Progenitor cell of endocrine pancreas (in vitro differentiated cells): ENCODE measurements around the gene PFKP. TPM values are rescaled to one million over a fixed set of nuclear protein-coding genes. Genes with fewer than 3 reads are reported as not detected.

ENCODE experiments used
- DNase-seq: peaks from one replicate; pipeline ENCODE4 v3.0.0; 2021; ENCODE audit warnings: low spot score; ENCODE audit not compliant: unreplicated experiment
- H3K27ac Mint-ChIP-seq: 2 replicates; pipeline ENCODE4 v1.8.0; 2021; ENCODE audit warnings: mild to moderate bottlenecking, moderate library complexity, mixed read lengths
- H3K27me3 Mint-ChIP-seq: 2 replicates; pipeline ENCODE4 v1.8.0; 2021; ENCODE audit warnings: mixed read lengths
- H3K36me3 Mint-ChIP-seq: 2 replicates; pipeline ENCODE4 v1.8.0; 2022; ENCODE audit warnings: mixed read lengths; ENCODE audit not compliant: insufficient read depth
- H3K4me1 Mint-ChIP-seq: 2 replicates; pipeline ENCODE4 v1.8.0; 2021; ENCODE audit warnings: low read depth, mixed read lengths
- H3K4me3 Mint-ChIP-seq: 2 replicates; pipeline ENCODE4 v1.8.0; 2021; ENCODE audit warnings: low read depth, mild to moderate bottlenecking, moderate library complexity, mixed read lengths
- H3K9me3 Mint-ChIP-seq: 2 replicates; pipeline ENCODE4 v1.8.0; 2021; ENCODE audit warnings: low read depth, mixed read lengths
- total RNA-seq: library from RNA; stranded (reverse); gene quantifications from 2 replicates; pipeline ENCODE4 v1.2.1, GENCODE V29; 2021
- TF ChIP-seq, protein P1 (sequence below): fragments of 200-600 bp; sonication (generic); IDR thresholded peaks from one replicate; pipeline ENCODE4 v1.5.0; 2021; ENCODE audit warnings: antibody characterized with exemption, mild to moderate bottlenecking; ENCODE audit not compliant: unreplicated experiment

The PFKP gene
- total RNA-seq, 1 donor from 2014 or later = 4.8 TPM

GRCh38 chr10:3136336-3136735 lies 69.0 kb downstream of the PFKP start:
- Mint-ChIP-seq H3K4me1 (no peaks in the 10 kb centered on the region), H3K9me3 (no peaks in the 10 kb centered on the region), H3K36me3 (peaks cover 30% of the 10 kb centered on the region), H3K27ac (no peak overlapping the region), H3K4me3 (no peak overlapping the region), H3K27me3 (no peaks in the 10 kb centered on the region)
- DNase-seq = no peak
- TF ChIP-seq, protein P1, sequence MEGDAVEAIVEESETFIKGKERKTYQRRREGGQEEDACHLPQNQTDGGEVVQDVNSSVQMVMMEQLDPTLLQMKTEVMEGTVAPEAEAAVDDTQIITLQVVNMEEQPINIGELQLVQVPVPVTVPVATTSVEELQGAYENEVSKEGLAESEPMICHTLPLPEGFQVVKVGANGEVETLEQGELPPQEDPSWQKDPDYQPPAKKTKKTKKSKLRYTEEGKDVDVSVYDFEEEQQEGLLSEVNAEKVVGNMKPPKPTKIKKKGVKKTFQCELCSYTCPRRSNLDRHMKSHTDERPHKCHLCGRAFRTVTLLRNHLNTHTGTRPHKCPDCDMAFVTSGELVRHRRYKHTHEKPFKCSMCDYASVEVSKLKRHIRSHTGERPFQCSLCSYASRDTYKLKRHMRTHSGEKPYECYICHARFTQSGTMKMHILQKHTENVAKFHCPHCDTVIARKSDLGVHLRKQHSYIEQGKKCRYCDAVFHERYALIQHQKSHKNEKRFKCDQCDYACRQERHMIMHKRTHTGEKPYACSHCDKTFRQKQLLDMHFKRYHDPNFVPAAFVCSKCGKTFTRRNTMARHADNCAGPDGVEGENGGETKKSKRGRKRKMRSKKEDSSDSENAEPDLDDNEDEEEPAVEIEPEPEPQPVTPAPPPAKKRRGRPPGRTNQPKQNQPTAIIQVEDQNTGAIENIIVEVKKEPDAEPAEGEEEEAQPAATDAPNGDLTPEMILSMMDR = no peak

GRCh38 chr10:3136763-3137611 lies 69.6 kb downstream of the PFKP start:
- no peak overlapping the region for H3K4me3 Mint-ChIP-seq
- TF ChIP-seq, protein P1 = no peak
- no peaks in the 10 kb centered on the region for H3K27me3 Mint-ChIP-seq
- H3K9me3 Mint-ChIP-seq = no peaks in the 10 kb centered on the region
- DNase-seq = no peak
- H3K4me1 Mint-ChIP-seq = no peaks in the 10 kb centered on the region
- H3K36me3 Mint-ChIP-seq = peaks cover 32% of the 10 kb centered on the region
- H3K27ac Mint-ChIP-seq = no peak overlapping the region

GRCh38 chr10:3137958-3138726 lies 70.8 kb downstream of the PFKP start:
- H3K27me3 Mint-ChIP-seq = no peaks in the 10 kb centered on the region
- H3K36me3 Mint-ChIP-seq = peaks cover 33% of the 10 kb centered on the region
- H3K4me3 Mint-ChIP-seq = no peak overlapping the region
- TF ChIP-seq, protein P1 = no peak
- DNase-seq = no peak
- no peaks in the 10 kb centered on the region for H3K9me3 Mint-ChIP-seq
- H3K4me1 Mint-ChIP-seq = no peaks in the 10 kb centered on the region
- no peak overlapping the region for H3K27ac Mint-ChIP-seq

- Mint-ChIP-seq H3K27ac (no peak overlapping the region), H3K4me1 (no peaks in the 10 kb centered on the region), H3K27me3 (no peaks in the 10 kb centered on the region), H3K9me3 (no peaks in the 10 kb centered on the region), H3K4me3 (no peak overlapping the region), H3K36me3 (peaks cover 36% of the 10 kb centered on the region)
- DNase-seq = no peak
- TF ChIP-seq, protein P1 = no peak
Observed at GRCh38 chr10:3139216-3139910, 72.0 kb downstream of the PFKP start.

DNA sequence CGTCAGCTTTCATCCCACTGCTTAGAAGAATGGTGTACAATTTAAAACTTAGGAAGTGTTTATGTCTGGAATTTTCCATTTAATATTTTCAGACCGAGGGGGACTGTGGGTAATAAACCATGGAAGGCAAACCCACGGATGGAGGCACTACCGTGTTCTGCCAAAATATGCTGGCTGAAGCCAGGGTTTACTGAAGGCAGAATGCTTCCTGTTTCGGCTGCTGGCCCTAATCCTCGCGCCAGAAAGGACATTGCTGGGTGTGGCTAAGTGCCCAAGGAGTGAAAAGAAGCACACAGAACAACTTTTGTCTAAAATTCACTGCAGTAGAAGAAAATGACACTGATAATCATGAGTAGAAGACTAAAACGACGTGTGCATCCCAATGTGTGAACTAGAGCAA lies 72.9 kb downstream of the PFKP start:
- H3K36me3 Mint-ChIP-seq = peaks cover 30% of the 10 kb centered on the region
- no peaks in the 10 kb centered on the region for H3K4me1 Mint-ChIP-seq
- no peak overlapping the region for H3K4me3 Mint-ChIP-seq
- H3K27ac Mint-ChIP-seq = no peak overlapping the region
- H3K27me3 Mint-ChIP-seq = no peaks in the 10 kb centered on the region
- DNase-seq = no peak
- no peaks in the 10 kb centered on the region for H3K9me3 Mint-ChIP-seq
- TF ChIP-seq, protein P1 = no peak
